ENCODE results near the gene NPC2. TPM values are rescaled to one million over a fixed set of nuclear protein-coding genes. Genes with fewer than 3 reads are reported as not detected.
"Not testable (repeated sequence)": the region's sequence is repeated elsewhere in the genome, so short reads cannot be mapped to it uniquely, and the experiment has no call there.

NPC2 gene
- polyA plus RNA-seq, 3 donors, result 305 to 328 (median 320) TPM

DNA sequence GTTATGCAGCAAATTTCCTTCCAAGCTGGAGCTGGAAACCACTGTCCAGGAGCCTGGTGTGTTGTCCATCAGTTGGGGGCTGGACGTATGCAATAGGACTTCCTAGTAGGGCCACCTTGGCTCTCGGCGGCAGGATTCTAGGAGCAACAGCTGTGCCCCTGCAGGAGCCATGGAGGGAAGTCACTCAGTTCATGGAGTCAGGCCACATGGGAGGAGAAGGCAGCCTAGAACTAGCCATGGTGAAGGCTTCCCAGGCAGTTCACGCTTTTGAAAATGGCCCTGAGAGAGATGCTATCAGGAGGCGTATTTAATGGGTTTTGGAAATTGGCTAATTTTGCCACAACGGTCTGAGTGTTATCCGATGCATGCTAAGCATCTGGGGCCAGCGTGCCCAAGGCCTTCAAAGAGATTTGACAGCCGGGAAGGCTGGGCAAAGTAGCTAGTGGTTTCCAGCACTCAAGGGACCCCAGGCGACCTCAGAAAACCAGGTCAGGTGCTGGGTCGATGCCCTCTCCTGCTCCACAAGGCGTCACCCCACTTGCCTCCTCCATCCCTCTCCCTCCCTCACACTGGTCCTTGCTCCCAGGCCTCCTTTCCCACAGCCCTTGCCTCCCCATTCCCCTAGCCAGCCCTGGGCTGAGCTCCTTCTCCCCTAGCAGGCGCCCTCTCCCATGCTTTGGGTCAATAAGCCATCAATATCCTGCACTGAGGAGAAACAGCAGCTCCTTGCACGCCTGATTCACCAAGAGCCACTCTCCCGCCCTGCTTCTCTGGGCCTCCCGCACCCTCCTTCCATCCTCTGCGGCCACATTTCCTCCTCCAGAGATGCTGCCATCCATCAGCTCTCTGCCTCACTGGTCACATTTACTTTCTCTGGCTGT is 36.2 kb downstream of the NPC2 start:
- DNase-seq (ENCODE audit: extremely low read depth in 1 of 11, low read depth in 9 of 11, low spot score in 4 of 11), result no peak

DNA sequence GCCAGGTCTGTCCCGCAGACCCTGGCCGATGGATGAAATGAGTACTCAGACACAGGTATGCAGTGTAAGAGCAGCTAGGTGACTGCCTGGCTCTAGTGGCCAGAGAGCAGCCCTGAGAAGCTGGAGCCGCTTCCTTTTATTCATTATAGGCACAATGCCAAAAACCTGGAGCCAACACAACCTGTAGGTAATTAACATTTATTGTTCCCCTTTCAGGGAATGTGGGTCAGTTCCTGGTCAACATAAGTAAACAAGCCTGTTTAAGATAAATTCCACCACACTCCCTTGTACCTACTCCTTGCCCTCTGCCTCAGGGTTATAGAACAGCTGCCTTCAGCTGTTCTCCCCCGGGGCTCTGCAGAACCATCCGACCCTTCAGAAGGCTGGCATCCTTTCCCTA is 38.7 kb downstream of the NPC2 start:
- DNase-seq (ENCODE audit: extremely low read depth in 1 of 11, low read depth in 9 of 11, low spot score in 4 of 11), result not testable (repeated sequence)

DNA sequence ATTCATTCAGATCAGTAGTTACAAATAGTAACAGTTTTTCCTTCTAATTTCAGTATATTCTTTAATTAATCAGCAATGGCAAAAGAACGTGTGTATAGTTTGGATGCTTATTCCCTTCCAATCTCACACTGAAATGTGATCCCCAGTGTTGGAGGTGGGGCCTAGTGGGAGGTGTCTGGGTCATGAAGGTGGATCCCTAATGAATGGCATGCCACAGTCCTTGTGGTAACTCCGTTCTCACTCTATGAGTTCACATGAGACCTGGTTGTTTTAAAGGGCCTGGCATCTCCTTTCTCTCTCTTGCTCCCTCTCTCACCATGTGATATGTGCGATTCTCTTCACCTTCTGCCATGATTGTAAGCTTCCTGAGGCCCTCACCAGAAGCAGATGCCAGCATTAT is 48.2 kb downstream of the NPC2 start:
- no peak for DNase-seq (ENCODE audit: extremely low read depth in 1 of 11, low read depth in 9 of 11, low spot score in 4 of 11)

DNA sequence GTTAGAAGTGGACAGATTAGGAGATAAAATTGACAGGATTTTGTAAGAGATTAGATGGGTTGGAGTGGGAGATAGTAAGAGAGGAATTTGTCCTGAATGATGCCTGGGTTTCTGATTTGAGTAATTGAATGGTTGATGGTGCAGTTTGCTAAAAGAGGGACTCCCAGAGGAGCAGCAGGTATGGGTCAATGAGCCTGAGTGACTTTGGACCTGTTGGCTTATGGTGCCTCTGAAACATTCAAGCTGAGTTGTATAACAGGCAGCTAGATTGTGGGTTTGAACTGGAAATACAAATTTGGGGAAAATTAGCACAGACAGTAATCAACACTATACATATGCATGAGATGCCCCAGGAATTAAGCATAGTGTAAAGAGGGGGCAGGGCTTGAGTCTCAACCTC is 50.3 kb downstream of the NPC2 start:
- DNase-seq (ENCODE audit: extremely low read depth in 1 of 11, low read depth in 9 of 11, low spot score in 4 of 11), result no peak

DNA sequence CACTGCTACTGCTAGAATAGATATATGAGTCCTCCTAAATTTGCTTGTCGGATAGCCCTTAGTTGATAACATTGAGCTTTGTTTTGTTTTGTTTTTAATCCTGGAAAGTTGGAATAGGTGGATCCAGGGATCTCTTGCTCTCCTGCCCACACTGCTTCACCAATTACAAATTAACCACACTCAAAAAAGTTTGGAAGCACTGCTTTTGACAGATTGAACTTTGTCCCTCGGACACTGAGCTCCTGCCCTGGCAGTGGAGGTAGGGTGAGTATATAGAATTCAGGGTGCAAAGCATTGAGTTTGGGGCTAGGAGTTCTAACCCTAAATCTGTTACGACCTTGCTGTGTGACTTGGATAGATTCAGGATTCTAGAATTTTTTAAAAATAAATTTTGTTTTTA is 52.0 kb downstream of the NPC2 start:
- DNase-seq (ENCODE audit: extremely low read depth in 1 of 11, low read depth in 9 of 11, low spot score in 4 of 11), result no peak

DNA sequence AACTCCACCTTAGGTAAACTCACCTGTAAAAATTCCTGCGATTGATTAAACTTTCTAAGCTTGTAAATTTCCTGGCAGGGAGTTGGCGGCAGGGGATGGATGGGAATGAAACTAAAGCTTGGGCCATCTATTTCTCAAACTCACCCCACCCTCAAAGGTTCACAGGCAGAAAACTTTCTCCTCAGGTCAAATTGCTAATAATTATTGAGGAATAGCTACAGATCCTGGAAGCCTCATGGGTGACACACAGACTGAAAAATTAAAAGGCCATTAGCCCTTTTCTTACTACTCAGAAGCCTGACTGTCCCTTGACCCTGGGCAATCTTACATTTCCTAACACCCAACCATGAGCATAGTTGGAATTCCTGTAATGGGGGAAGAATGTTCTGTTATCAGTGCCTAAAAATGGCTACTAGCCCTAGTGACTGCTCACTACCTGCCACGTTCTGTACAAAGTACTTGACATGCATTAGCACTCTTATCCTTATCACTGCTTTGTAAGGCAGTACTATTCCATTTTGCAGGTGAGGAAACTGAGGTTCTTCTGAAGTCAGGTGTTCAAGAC is 54.7 kb downstream of the NPC2 start:
- DNase-seq (ENCODE audit: extremely low read depth in 1 of 11, low read depth in 9 of 11, low spot score in 4 of 11), result no peak

DNA sequence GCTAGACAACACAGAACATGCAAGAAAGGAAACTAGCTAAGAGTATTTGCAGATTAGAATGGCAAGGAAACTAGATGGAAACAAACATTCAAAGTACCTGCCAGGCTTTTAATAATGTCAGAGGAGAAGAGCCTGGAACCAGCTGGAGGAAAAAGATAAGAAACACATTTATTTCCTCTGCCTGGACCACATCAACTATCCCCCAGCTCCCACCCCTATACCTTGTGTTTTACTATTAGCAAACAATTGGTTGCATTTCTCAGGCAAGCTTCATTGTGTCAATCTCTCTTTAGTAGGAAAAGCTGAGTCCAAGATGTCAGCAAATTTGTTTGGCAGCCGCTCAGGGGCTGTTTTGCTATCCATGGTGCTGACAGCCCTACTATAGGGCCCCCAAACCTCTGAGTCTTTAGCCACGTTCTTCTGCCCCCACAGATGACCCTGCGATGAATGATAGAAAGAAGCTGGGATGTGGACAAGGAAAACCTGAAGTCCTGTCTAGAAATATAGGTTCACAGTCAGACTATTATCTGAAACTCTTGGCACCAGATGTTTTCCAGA is 55.5 kb downstream of the NPC2 start:
- no peak for DNase-seq (ENCODE audit: extremely low read depth in 1 of 11, low read depth in 9 of 11, low spot score in 4 of 11)

DNA sequence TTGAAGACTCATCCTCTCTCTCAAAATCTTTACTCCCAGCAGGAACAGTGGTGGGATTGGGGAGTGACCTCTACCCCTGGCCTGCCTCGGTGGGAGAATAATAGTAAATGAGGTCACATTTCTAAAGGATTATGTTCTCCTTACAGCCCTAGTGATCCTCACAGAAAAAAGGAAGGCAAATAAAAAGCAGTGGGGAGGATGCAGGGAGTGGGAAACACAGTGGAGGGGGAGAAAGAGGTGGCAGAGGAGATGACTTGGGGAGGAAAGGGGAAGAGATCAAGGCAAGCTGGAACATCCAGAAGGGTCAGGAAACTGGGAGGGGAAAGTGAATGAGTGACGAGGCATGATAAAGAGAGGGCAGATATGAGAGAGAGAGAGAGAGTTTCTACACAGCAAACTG is 58.8 kb downstream of the NPC2 start:
- no peak for DNase-seq (ENCODE audit: extremely low read depth in 1 of 11, low read depth in 9 of 11, low spot score in 4 of 11)

DNA sequence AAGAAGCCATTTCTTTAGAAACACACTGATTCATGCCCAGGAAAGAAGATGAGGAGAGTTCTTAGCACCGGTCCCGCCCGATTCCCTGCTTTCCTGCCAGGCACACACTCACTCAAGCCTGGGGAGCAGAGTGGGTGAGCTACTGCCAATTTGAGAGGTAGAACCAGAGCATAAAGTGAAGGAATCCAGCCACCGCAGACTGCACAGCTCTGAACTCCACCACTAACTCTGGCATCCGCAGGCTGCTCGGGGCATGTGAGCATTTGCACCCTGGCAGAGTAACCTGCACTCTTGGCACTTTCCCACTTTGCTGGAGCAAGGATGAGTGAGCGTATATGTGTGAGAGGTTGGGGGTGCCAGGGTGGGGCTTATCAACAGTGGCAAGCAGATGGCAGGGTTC is 63.1 kb downstream of the NPC2 start:
- no peak for DNase-seq (ENCODE audit: extremely low read depth in 1 of 11, low read depth in 9 of 11, low spot score in 4 of 11)

Other genes starting within 250 kb of the NPC2 start
- gene ABCD4, start 190.4 kb downstream of the NPC2 start, polyA plus RNA-seq (ENCODE audit: insufficient read length in 3 of 3), result 100 to 1,000 TPM; 104 to 162 (median 116) TPM
- gene VRTN, start 144.8 kb downstream of the NPC2 start, polyA plus RNA-seq (ENCODE audit: insufficient read length in 3 of 3), result not detected
- gene SYNDIG1L, start 67.1 kb downstream of the NPC2 start, polyA plus RNA-seq (ENCODE audit: insufficient read length in 3 of 3), result under 1 TPM; 0.19 to 0.33 (median 0.19) TPM
- 10 to 100 TPM; 39.4 to 43.0 (median 42.7) TPM for gene ISCA2, start 460 bp upstream of the NPC2 start, polyA plus RNA-seq (ENCODE audit: insufficient read length in 3 of 3)
- gene LTBP2, start 118.9 kb upstream of the NPC2 start, polyA plus RNA-seq (ENCODE audit: insufficient read length in 3 of 3), result 1 to 10 TPM; 2.5 to 6.0 (median 3.2) TPM
- 10 to 100 TPM; 33.3 to 35.1 (median 33.4) TPM for gene AREL1, start 219.8 kb upstream of the NPC2 start, polyA plus RNA-seq (ENCODE audit: insufficient read length in 3 of 3)
- 10 to 100 TPM; 55.7 to 67.7 (median 56.2) TPM for gene FCF1, start 219.8 kb upstream of the NPC2 start, polyA plus RNA-seq (ENCODE audit: insufficient read length in 3 of 3)

Data from renal cortex interstitium (tissue), 11 donors.